C1 segment of cervical spinal cord (tissue), 14 donors: ENCODE data around the gene PRTFDC1.
"Not testable (repeated sequence)": the region's sequence is repeated elsewhere in the genome, so short reads cannot be mapped to it uniquely, and the experiment has no call there.

Source experiments
- DNase-seq, 14 donors: peaks; one replicate each; lab custom pipeline; 2025; lab: John Stamatoyannopoulos, UW

PRTFDC1 gene

GRCh38 chr10:24935504-24936292 lies 16.7 kb downstream of the PRTFDC1 start:
- no peak for DNase-seq

GRCh38 chr10:24931236-24931635 lies 21.2 kb downstream of the PRTFDC1 start:
- DNase-seq = no peak

- DNase-seq = no peak
Observed at GRCh38 chr10:24930427-24930826, 22.0 kb downstream of the PRTFDC1 start.

GRCh38 chr10:24929904-24930303 lies 22.5 kb downstream of the PRTFDC1 start:
- DNase-seq = no peak

GRCh38 chr10:24929056-24929544 lies 23.3 kb downstream of the PRTFDC1 start:
- no peak for DNase-seq

- DNase-seq = no peak
Observed at GRCh38 chr10:24928163-24928562, 24.2 kb downstream of the PRTFDC1 start.

GRCh38 chr10:24926557-24926956 lies 25.8 kb downstream of the PRTFDC1 start:
- no peak for DNase-seq

- peak in 6 of 14 donors; percentile 30 to 58 (median 36) for DNase-seq
Observed at GRCh38 chr10:24925799-24926198, 26.6 kb downstream of the PRTFDC1 start.

- DNase-seq = not testable (repeated sequence)
Observed at GRCh38 chr10:24924483-24924882, 27.9 kb downstream of the PRTFDC1 start.

GRCh38 chr10:24922222-24922868 lies 30.1 kb downstream of the PRTFDC1 start:
- DNase-seq = peak in 1 of 14 donors; percentile 22

- peak in 11 of 14 donors; percentile 18 to 80 (median 49) for DNase-seq
Observed at GRCh38 chr10:24920907-24921881, 31.2 kb downstream of the PRTFDC1 start.

- not testable (repeated sequence) for DNase-seq
Observed at GRCh38 chr10:24920192-24920591, 32.2 kb downstream of the PRTFDC1 start.

GRCh38 chr10:24919629-24920028 lies 32.8 kb downstream of the PRTFDC1 start:
- DNase-seq = not testable (repeated sequence)

GRCh38 chr10:24917979-24918378 lies 34.4 kb downstream of the PRTFDC1 start:
- no peak for DNase-seq

- no peak for DNase-seq
Observed at GRCh38 chr10:24917493-24917892, 34.9 kb downstream of the PRTFDC1 start.

GRCh38 chr10:24916365-24916764 lies 36.0 kb downstream of the PRTFDC1 start:
- DNase-seq = no peak

- no peak for DNase-seq
Observed at GRCh38 chr10:24915304-24915703, 37.1 kb downstream of the PRTFDC1 start.

GRCh38 chr10:24914148-24914547 lies 38.3 kb downstream of the PRTFDC1 start:
- no peak for DNase-seq

- DNase-seq = no peak
Observed at GRCh38 chr10:24912215-24912614, 40.2 kb downstream of the PRTFDC1 start.

- DNase-seq = no peak
Observed at GRCh38 chr10:24911029-24911428, 41.4 kb downstream of the PRTFDC1 start.

GRCh38 chr10:24910574-24910973 lies 41.8 kb downstream of the PRTFDC1 start:
- DNase-seq = no peak
